ENCODE results near the gene MYOG. TPM values are rescaled to one million over a fixed set of nuclear protein-coding genes. Genes with fewer than 3 reads are reported as not detected.

The MYOG gene
- polyA plus RNA-seq, 3 donors = not detected

DNA sequence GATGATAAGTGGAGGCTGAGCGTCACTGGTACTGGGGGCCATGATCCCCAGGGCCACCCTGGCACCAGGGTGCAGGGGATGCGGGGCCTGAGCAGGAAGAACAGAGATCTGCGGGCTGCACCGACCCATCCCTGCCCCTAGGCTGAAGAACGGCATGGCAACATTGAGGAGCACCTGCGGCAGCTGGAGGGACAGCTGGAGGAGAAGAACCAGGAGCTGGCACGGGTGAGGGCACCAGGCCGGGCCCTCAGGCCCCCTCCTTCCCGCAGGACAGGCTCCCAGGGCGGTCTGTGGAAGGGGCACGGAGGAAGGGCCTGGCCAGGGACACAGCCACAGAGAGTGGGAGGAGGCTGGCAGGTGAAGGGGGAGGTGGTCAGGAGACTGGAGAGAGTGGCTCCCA is 37.7 kb downstream of the MYOG start:
- Histone ChIP-seq H3K4me2 (replicated peaks; ENCODE audit: extremely low read depth, low read length, poor library complexity, severe bottlenecking) (no peak overlapping the region), H3K27me3 (ENCODE audit: control insufficient read depth in 2 of 2, insufficient read depth in 2 of 2, low read length in 2 of 2) (no peaks in the 10 kb centered on the region), H2AFZ (ENCODE audit: insufficient read depth, low read depth, low read length, poor library complexity, severe bottlenecking) (no peak overlapping the region), H3K79me2 (ENCODE audit: insufficient read depth, low read length) (no peaks in the 10 kb centered on the region), H3K27ac (ENCODE audit: low read depth in 1 of 2, low read length in 2 of 2) (no peak overlapping the region), H3K9ac (ENCODE audit: insufficient read depth, low read length, poor library complexity, severe bottlenecking) (no peak overlapping the region), H3K4me1 (ENCODE audit: control insufficient read depth in 1 of 2, insufficient read depth in 2 of 2, low read length in 2 of 2) (peaks cover 7 to 8% of the 10 kb centered on the region in 2 donors), H3K9me3 (replicated peaks in 1 of 2; ENCODE audit: control insufficient read depth in 1 of 2, insufficient read depth in 1 of 2, low read length in 2 of 2) (no peaks in the 10 kb centered on the region), H4K20me1 (ENCODE audit: insufficient read depth, low read length) (no peaks in the 10 kb centered on the region), H3K4me3 (replicated peaks in 1 of 3; ENCODE audit: low read depth in 2 of 3, low read length in 3 of 3) (no peak overlapping the region), H3K36me3 (replicated peaks in 1 of 2; ENCODE audit: control insufficient read depth in 1 of 2, insufficient read depth in 2 of 2, low read length in 2 of 2) (no peaks in the 10 kb centered on the region)
- Mint-ChIP-seq H3K27ac (peak overlapping the region in 1 of 7 donors; percentile 53), H3K9me3 (peaks cover 0 to 3% (median 0%) of the 10 kb centered on the region in 7 donors), H3K4me3 (no peak overlapping the region), H3K36me3 (no peaks in the 10 kb centered on the region), H3K4me1 (peaks cover 18% of the 10 kb centered on the region), H3K27me3 (ENCODE audit: low read depth in 3 of 3) (peaks cover 6 to 21% (median 14%) of the 10 kb centered on the region in 3 donors)
- intact Hi-C loops (cut with micrococcal nuclease) = loop anchor here in 1 of 2 donors (10.0 kb wide), 1 partner anchor 77 kb away; the partner anchor contains the start of gene ADORA1
- TF ChIP-seq, protein P1, sequence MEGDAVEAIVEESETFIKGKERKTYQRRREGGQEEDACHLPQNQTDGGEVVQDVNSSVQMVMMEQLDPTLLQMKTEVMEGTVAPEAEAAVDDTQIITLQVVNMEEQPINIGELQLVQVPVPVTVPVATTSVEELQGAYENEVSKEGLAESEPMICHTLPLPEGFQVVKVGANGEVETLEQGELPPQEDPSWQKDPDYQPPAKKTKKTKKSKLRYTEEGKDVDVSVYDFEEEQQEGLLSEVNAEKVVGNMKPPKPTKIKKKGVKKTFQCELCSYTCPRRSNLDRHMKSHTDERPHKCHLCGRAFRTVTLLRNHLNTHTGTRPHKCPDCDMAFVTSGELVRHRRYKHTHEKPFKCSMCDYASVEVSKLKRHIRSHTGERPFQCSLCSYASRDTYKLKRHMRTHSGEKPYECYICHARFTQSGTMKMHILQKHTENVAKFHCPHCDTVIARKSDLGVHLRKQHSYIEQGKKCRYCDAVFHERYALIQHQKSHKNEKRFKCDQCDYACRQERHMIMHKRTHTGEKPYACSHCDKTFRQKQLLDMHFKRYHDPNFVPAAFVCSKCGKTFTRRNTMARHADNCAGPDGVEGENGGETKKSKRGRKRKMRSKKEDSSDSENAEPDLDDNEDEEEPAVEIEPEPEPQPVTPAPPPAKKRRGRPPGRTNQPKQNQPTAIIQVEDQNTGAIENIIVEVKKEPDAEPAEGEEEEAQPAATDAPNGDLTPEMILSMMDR (IDR thresholded peaks at IDR 0.05) = no peak
- no peak for DNase-seq
- 95% methylated on average over 10 of the region's 11 CpGs for WGBS (ENCODE audit: insufficient coverage)

DNA sequence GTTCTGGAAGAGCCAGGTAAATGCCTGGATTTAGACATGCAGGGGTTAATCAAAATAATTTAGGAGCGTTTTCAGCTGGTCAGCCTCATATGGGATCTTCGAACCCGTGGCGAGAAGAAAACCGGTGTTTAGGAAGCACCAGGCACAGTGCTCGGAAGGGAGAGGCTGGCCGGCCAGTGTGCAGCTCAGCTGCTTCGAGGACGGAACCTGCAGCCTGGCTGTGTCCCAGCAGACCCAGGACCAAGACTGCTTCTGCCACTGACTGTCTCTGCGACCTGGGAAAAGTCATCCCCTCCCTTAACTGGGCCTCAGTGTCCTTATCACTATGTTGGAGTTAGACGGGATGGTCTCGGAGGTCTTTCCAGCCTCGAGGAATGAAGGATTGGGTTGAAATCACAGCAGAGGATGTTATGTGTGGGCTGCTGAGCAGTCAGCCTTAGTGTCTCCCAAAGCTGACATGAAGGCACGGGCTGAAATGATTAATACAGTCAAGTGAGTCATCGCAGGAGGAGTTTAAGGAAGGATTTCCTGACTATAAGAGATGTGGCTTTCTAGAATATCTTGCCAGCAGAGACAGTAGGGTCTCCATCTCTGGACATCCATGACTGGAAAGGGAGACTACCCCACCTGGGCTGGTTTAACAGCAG is 38.7 kb downstream of the MYOG start:
- peaks cover 18% of the 10 kb centered on the region for H3K4me1 Mint-ChIP-seq
- H3K36me3 ChIP-seq (replicated peaks in 1 of 2; ENCODE audit: control insufficient read depth in 1 of 2, insufficient read depth in 2 of 2, low read length in 2 of 2) = no peaks in the 10 kb centered on the region
- H2AFZ ChIP-seq (ENCODE audit: insufficient read depth, low read depth, low read length, poor library complexity, severe bottlenecking) = no peak overlapping the region
- H3K27ac ChIP-seq (ENCODE audit: low read depth in 1 of 2, low read length in 2 of 2) = no peak overlapping the region
- no peaks in the 10 kb centered on the region for H3K36me3 Mint-ChIP-seq
- H3K9ac ChIP-seq (ENCODE audit: insufficient read depth, low read length, poor library complexity, severe bottlenecking) = no peak overlapping the region
- H4K20me1 ChIP-seq (ENCODE audit: insufficient read depth, low read length) = no peaks in the 10 kb centered on the region
- H3K27me3 ChIP-seq (ENCODE audit: control insufficient read depth in 2 of 2, insufficient read depth in 2 of 2, low read length in 2 of 2) = no peaks in the 10 kb centered on the region
- no peak overlapping the region for H3K4me3 ChIP-seq (replicated peaks in 1 of 3; ENCODE audit: low read depth in 2 of 3, low read length in 3 of 3)
- H3K27ac Mint-ChIP-seq = peak overlapping the region in 1 of 7 donors; percentile 2
- 95% methylated on average over 9 of the region's 15 CpGs for WGBS (ENCODE audit: insufficient coverage)
- TF ChIP-seq, protein P1 (IDR thresholded peaks at IDR 0.05) = no peak
- intact Hi-C loops (cut with micrococcal nuclease) = loop anchor here in 1 of 2 donors (10.0 kb wide), 1 partner anchor 78 kb away; the partner anchor contains the start of gene ADORA1
- peaks cover 6 to 18% (median 13%) of the 10 kb centered on the region in 3 donors for H3K27me3 Mint-ChIP-seq (ENCODE audit: low read depth in 3 of 3)
- peaks cover 0 to 3% (median 0%) of the 10 kb centered on the region in 7 donors for H3K9me3 Mint-ChIP-seq
- no peaks in the 10 kb centered on the region for H3K9me3 ChIP-seq (replicated peaks in 1 of 2; ENCODE audit: control insufficient read depth in 1 of 2, insufficient read depth in 1 of 2, low read length in 2 of 2)
- DNase-seq = peak in 2 of 3 donors; percentile 46 to 63
- peaks cover 7 to 8% of the 10 kb centered on the region in 2 donors for H3K4me1 ChIP-seq (ENCODE audit: control insufficient read depth in 1 of 2, insufficient read depth in 2 of 2, low read length in 2 of 2)
- no peak overlapping the region for H3K4me2 ChIP-seq (replicated peaks; ENCODE audit: extremely low read depth, low read length, poor library complexity, severe bottlenecking)
- no peaks in the 10 kb centered on the region for H3K79me2 ChIP-seq (ENCODE audit: insufficient read depth, low read length)
- no peak overlapping the region for H3K4me3 Mint-ChIP-seq
